CD1c-positive myeloid dendritic cell (primary cell): ENCODE measurements around the gene PBX1.
"Not testable (repeated sequence)": the region's sequence is repeated elsewhere in the genome, so short reads cannot be mapped to it uniquely, and the experiment has no call there.

Experiments
- DNase-seq: peaks from one replicate; pipeline ENCODE4 v3.0.0-alpha.2; 2016; ENCODE audit errors: extremely low spot score

Gene PBX1

GRCh38 chr1:164640686-164641352 is 81.8 kb downstream of the PBX1 start:
- DNase-seq, result no peak

DNA sequence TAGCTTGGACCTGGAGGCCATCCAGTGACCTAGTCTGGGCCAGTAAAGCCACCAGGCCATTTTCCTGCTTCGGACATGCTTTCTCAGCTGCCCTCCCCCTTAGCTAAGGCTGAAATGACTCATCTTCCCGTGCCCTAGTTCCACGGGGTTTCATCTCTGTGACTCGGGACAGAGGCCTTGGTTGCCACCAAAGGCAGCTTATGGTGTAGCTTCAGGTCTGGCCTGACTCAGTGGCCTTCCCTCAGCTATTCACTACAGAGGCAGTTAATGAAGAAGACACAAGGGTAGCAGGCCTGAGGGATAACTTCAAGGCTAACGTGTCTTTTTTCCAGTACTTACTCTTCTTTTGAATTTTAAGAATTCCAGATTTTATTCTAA is 82.4 kb downstream of the PBX1 start:
- no peak for DNase-seq

- no peak for DNase-seq
These were observed 84.0 kb downstream of the PBX1 start for GRCh38 chr1:164643018-164643417.

DNA sequence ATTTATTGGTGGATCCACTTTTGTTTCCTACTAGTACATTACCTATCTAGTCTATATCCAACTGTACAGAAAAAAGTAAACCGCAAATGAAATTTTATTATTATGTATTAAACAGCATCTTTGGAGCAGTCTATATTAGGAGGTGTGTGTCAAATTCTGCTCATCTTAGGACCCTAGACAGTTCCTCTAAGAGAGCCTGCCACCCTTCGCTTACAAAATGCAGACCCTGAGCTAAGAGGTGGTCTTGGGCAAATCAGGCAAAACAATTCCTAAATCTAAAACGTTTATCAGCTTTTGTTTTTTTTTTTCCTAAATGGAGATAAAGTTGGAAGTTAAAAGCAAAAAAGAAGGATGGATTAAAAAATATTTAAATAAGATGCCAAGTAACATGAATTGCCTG is 85.3 kb downstream of the PBX1 start:
- DNase-seq, result no peak

DNA sequence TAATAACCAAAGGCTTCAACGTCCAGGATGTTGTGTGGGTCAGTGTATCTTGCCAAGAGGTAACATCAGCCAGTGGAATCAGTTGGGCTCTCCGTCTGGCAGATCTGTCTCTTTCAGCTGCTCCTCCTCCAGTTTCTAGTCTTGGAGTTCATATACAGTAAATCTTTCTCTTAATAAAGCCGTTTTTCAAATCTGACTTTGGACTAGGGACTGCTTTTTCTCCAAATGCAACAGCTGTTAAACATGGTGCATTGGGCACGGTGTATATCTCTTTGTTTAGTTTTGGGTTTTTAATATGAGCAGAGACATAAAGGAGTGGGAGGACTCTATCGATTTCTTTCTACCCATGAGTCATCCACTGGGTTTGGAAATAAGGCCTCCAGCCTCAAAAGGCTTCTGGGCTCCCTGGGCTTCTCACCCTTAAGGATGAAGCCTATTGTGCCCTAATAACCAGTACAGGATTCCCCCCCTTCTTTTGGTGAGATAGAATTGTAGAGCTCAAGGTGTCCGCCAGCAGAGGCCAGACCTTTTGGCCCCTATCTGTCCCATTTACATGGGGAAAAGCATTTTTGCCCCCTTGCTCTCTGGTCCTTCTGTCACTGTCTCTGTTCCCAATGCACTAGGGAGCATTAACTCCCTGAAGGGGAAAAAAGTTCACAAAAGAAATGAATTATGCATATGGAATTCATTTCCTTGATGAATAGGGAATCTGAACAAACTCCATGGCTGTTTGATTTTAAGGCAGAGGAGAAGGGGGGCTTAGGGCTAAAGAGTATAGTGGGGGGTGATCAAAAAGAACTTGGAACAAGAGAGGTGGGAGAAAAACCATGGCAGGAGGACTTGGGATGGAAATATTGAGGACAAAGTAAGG is 86.0 kb downstream of the PBX1 start:
- DNase-seq, result no peak

GRCh38 chr1:164645921-164646320 is 86.9 kb downstream of the PBX1 start:
- DNase-seq, result no peak

DNA sequence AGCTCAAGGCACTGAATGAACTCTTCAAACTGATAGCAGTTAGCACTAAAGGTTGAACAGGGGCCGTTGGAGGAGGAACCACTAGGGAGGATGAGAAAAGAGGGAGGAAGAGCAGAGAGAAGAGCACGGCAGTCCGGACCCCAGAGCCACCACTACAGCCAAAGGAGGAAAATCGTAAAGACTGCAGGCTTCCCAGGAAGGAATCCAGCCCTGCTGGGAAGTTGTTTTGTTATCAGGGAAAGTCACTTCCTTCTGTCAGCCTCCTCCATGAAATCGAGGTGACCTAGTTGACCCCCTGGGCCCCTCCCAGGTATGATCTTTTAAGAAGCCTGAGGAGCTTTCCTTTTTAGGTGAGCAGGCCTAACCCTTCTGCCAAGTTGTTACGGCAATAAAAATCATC is 88.2 kb downstream of the PBX1 start:
- no peak for DNase-seq

DNA sequence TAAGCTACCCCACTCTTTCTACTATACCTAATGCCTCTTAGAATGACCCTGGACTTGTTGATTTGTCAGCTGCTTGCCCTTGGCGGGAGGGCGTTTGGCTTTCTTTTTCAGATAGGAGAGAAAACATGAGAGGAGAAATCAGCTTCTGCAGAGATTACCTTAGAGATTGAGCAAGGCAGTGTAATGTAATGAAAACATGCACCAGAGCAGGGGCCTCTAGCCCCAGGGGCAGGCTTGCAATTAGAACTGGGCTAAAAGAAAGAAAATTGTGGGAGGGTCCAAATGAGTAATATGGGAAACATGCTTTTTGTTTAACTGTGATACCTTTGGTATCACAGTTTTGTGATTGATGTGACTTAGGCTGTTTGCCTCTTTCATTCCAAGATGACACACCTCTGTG is 89.7 kb downstream of the PBX1 start:
- no peak for DNase-seq

- DNase-seq, result no peak
These were observed 90.2 kb downstream of the PBX1 start for GRCh38 chr1:164649146-164649545.

- no peak for DNase-seq
These were observed 91.5 kb downstream of the PBX1 start for GRCh38 chr1:164650531-164650930.

GRCh38 chr1:164651351-164651951 is 92.5 kb downstream of the PBX1 start:
- no peak for DNase-seq

DNA sequence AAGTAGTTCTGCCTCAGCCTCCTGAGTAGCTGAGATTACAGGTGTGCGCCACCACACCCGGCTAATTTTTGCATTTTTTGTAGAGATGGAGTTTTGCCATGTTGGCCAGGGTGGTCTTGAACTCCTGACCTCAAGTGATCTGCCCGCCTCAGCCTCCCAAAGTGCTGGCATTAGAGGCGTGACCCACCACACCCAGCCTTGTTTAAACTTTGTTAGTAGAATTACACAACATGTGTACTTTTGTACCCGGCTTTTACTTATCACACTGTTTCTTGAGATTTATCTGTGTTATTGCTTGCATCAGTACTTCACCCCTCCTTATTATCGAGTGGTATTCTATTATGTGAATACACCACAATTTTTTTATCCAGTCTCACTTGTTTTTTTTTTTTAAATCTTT is 94.0 kb downstream of the PBX1 start:
- DNase-seq, result not testable (repeated sequence)

DNA sequence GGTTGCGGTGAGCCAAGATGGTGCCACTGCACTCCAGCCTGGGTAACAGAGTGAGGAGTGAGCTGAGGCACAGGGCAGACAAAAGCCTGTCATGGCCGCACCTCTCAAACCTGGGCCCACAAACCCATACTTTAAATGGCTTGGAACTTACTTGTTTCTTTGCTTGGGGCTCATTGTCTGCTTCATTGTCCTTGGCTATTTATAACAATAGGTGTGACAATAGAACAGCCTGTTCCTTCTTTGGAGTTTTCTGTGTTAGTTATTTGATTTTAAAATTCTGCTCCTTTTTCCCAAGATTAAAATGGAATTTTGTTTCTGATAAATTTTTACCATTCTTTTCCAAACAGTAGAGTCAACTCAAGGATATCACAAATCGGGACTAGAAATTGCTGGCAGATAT is 94.7 kb downstream of the PBX1 start:
- DNase-seq, result no peak

DNA sequence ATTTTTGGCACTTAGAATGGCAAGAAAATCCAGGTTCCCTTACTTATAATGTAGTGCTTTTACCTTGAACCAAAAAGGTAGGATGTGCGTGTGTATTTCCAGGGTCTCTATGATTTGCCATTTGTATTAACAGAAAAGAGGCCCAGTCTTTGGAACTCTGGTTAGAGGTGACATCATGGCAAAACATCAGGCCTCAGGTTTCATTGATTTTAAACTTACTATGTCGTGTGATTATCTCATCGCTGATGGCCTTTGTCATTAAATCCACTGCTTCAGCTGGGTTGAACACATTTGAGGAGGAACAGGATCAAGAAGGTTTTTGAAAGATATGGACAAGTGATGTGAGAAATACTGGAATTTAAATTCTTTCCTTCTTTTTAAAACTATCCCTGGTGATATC is 95.2 kb downstream of the PBX1 start:
- no peak for DNase-seq

DNA sequence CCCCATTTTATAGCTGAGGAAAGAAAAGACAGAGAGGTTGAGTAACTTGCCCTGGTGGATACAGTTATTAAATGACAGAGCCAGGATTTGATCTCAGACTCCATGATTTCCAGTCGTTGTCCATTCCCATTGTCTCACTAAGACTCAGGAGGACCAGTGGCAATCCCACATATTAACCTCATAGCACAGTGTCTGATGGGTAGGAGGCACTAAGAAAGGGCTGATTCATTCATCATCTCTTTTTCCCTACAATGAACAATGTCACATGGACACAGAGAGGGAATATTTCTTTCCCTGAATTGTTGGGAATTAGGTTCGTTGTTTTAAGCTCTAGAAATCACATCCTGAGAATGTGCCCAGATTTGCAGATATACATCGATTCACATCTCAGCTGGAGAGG is 99.9 kb downstream of the PBX1 start:
- no peak for DNase-seq

- DNase-seq, result no peak
These were observed 100.8 kb downstream of the PBX1 start for GRCh38 chr1:164659621-164660411.

DNA sequence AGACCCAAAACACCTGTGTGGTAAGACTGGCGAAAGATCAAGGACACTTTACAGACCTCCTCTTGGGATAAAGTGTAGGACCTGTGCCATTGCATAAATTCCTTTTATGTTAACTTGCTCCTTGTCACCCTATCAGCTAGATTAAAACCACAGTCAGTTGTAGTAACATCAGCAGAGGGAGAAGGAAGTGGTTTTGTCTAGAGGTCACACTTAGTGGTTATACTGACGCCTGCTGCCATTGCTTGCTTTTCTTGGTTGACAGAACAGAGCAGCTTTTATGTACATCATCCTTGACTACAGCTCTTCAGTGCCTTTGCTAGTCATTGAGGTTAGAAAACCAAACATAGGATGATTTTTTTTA is 101.4 kb downstream of the PBX1 start:
- peak; percentile 10 for DNase-seq

DNA sequence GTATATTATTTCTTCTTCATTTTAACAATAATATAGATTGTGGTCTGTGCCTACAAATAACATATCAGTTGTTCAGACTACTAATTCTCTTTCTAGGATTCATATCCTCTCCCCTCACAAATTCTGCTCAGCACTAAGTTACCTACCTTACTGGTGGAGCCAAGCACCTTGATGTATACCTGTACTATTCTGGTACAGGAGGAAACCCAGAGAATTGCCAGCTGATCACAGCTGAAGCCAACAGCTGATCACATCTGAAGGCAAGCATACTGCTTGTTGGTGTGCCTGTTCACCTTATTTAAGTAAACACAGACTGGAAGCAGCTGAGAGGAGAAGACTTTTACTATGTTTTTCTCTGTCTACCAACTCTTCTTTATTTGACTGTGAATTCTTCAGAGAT is 101.8 kb downstream of the PBX1 start:
- DNase-seq, result no peak

DNA sequence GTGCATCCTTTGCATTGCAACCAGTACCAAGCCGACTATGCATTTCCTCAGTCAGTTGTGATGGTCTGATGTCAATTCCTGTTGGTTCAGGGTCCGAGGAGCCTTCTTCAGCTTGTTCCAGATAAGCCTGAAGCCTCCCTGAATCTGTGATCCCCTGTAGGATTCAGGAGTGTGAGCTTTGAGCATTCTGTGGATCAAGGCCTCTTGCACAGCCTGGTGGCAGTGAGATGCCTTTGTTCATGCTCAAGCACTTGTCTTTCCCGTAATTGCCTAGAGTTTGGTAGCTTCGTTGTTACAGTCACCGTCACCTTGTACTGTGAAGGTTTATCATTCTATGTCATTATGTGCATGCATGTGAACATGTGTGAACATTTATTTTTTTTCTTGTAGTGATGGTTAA is 103.5 kb downstream of the PBX1 start:
- no peak for DNase-seq

DNA sequence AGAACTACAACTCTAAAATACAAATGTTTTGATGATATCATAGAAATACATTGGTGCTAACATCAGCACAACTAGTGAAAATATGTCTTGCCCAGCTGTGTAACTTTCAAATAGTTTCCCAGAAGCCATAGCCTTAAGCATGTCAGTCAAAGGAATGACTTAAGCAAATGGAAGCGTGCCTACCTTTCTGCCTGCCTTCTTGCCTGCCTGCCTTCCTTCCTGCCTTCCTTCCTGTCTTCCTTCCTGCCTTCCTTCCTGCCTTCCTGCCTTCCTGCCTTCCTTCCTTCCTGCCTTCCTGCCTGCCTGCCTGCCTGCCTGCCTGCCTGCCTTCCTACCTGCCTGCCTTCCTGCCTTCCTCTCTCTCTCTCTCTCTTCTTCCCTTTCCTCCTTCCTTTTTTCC is 104.0 kb downstream of the PBX1 start:
- DNase-seq, result no peak

- DNase-seq, result no peak
These were observed 105.1 kb downstream of the PBX1 start for GRCh38 chr1:164664127-164664526.

GRCh38 chr1:164667001-164667400 is 108.0 kb downstream of the PBX1 start:
- DNase-seq, result no peak
